Subcutaneous abdominal adipose tissue (tissue), 5 donors: ENCODE data around the gene C14orf132.
"Not testable (repeated sequence)": the region's sequence is repeated elsewhere in the genome, so short reads cannot be mapped to it uniquely, and the experiment has no call there.

Experiments
- H3K27ac ChIP-seq: one replicate; pipeline ENCODE4 v1.7.0; 2013; ENCODE audit warnings: low read depth, mild to moderate bottlenecking, inconsistent platforms, low read length, moderate library complexity
- H3K27me3 ChIP-seq, 5 donors: one replicate each; pipeline ENCODE4 v1.7.0; 2013; ENCODE audit warnings: low read length in 5 of 5, inconsistent platforms in 1 of 5; ENCODE audit not compliant: control insufficient read depth in 5 of 5, insufficient read depth in 4 of 5
- H3K36me3 ChIP-seq, 5 donors: one replicate each; pipeline ENCODE4 v1.7.0; 2013; ENCODE audit warnings: low read length in 5 of 5; ENCODE audit not compliant: control insufficient read depth in 5 of 5, insufficient read depth in 5 of 5
- H3K4me1 ChIP-seq, 5 donors: one replicate each; pipeline ENCODE4 v1.7.0; 2013; ENCODE audit warnings: low read length in 5 of 5, mild to moderate bottlenecking in 3 of 5, moderate library complexity in 1 of 5; ENCODE audit not compliant: control insufficient read depth in 5 of 5, insufficient read depth in 5 of 5
- H3K4me3 ChIP-seq, 5 donors: one replicate each; pipeline ENCODE4 v1.7.0; 2013; ENCODE audit warnings: low read length in 5 of 5, low read depth in 1 of 5
- H3K9ac ChIP-seq, 5 donors: one replicate each; pipeline ENCODE4 v1.7.0; 2013; ENCODE audit warnings: low read length in 5 of 5, mild to moderate bottlenecking in 4 of 5, moderate library complexity in 3 of 5
- H3K9me3 ChIP-seq, 5 donors: one replicate each; pipeline ENCODE4 v1.7.0; 2013; ENCODE audit warnings: low read length in 5 of 5; ENCODE audit not compliant: control insufficient read depth in 5 of 5
- donor health status: healthy.
- donor health status: healthy.
- donor health status: healthy.
- donor health status: healthy.
- donor health status: healthy.

C14orf132 gene

DNA sequence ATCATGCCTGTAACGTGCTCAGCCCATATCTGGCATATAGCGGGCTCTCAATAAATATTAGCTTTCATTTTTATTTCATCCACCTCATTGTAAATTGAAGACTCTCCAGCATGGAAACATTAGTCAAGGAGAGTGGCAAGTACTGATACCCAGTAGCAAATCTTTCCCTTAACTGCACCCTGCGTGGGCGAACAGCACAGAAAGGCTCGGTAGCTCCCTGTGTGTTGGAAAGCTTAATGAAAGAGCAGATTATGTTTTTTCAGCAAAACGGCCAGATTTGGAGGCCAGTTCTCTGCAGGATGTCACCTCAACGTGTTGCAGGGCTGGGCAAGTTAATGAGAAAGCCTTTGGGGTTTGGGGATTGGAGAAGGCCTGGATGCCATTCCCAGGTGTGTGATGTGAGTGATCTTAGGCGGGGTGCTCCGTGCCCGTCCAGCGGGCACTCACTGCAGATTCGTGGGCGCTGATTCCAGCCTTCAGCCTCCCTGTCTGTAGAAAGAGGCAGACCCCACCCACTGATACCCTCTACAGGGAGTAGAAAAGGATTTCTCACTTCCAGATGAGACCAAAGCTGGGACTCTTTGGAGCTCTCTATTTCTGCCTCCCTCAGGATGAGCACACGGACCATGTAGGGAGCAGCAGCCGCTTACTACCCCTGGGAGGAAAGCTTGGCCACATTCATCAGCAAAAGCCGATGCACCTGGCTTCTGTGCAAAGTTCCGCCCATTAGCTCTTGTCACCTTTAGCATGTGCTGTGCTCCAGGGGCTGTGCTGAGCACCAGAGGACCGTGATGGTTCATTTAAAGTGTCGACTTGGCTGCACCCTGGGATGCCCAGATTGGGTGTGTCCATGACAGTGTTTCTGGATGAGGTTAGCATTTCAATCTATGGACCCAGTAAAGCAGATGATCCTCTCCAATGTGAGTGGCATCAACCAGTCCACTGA, 29.1 kb downstream of the C14orf132 start:
- Histone ChIP-seq H3K9me3 (peaks cover 0 to 2% (median 0%) of the 10 kb centered on the region in 5 donors), H3K4me1 (no peaks in the 10 kb centered on the region), H3K27me3 (peaks cover 0 to 3% (median 3%) of the 10 kb centered on the region in 5 donors), H3K36me3 (no peaks in the 10 kb centered on the region), H3K27ac (no peak overlapping the region), H3K9ac (no peak overlapping the region), H3K4me3 (no peak overlapping the region)

DNA sequence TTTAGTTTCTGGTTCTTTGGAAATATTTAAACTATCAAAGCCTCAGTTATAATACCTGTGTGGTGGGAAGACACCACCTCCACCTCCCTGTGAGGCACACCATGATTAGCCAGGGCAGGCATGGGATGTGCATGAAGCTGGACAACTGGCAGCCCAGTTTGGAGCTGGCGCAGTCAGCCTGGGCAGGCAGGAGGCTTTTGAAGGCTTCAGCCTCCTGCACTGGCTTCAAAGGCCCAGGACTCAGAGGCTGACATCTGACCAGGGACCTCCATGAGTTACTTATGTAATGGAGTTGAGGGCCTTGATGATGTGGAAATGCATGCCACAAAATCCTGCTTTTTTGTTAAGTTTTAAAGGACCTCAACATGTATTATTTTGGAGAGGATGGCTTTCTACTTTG, 30.3 kb downstream of the C14orf132 start:
- no peak overlapping the region for H3K27ac ChIP-seq
- no peak overlapping the region for H3K4me3 ChIP-seq
- no peak overlapping the region for H3K9ac ChIP-seq
- no peaks in the 10 kb centered on the region for H3K36me3 ChIP-seq
- H3K4me1 ChIP-seq: no peaks in the 10 kb centered on the region
- peaks cover 0 to 2% (median 0%) of the 10 kb centered on the region in 5 donors for H3K9me3 ChIP-seq
- H3K27me3 ChIP-seq: peaks cover 0 to 3% (median 3%) of the 10 kb centered on the region in 5 donors

DNA sequence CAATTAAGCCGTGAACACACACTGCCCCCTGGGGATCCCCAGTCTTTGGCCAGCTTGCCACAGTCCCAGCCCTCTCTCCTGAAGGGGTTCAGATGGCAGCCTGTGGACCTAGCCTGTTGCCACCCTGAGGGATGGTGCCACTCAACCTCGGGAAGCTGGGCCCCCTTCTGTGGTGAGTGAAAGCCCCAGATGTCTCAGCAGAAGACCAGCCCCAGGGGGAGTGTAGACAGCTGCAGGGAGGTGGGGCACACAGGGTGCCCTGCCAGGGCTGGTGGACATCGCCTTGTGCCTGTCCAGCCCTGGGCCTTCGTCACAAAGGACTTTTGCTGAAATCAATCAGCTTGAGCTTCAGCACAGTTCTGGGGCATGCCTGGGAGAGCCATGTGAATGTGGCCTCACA, 32.4 kb downstream of the C14orf132 start:
- peaks cover 0 to 2% (median 0%) of the 10 kb centered on the region in 5 donors for H3K9me3 ChIP-seq
- no peaks in the 10 kb centered on the region for H3K4me1 ChIP-seq
- peaks cover 0 to 3% (median 0%) of the 10 kb centered on the region in 5 donors for H3K27me3 ChIP-seq
- H3K27ac ChIP-seq: no peak overlapping the region
- H3K9ac ChIP-seq: no peak overlapping the region
- no peaks in the 10 kb centered on the region for H3K36me3 ChIP-seq
- no peak overlapping the region for H3K4me3 ChIP-seq

DNA sequence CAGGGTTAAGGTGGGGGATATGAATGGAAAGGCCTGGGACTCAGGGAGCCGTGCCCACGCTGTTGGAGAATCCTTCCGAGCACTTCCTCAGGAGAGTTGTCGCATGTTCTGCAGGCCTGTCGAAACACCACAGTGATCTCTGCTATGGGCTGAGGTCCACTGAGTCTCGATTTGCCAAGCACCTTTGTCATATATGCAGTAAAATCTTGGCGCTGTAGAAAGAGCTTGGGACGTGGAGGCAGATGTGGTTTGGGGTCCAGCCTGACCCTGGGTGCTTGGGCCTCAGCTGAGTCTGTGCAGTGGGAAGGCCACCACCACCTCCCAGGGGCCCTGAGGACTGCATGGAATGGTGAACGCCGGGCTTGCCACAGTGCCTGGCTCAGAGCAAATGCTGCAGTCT, 32.9 kb downstream of the C14orf132 start:
- Histone ChIP-seq H3K4me1 (no peaks in the 10 kb centered on the region), H3K9me3 (peaks cover 0 to 2% (median 0%) of the 10 kb centered on the region in 5 donors), H3K36me3 (no peaks in the 10 kb centered on the region), H3K27ac (no peak overlapping the region), H3K27me3 (peaks cover 0 to 3% (median 0%) of the 10 kb centered on the region in 5 donors), H3K9ac (no peak overlapping the region), H3K4me3 (no peak overlapping the region)

DNA sequence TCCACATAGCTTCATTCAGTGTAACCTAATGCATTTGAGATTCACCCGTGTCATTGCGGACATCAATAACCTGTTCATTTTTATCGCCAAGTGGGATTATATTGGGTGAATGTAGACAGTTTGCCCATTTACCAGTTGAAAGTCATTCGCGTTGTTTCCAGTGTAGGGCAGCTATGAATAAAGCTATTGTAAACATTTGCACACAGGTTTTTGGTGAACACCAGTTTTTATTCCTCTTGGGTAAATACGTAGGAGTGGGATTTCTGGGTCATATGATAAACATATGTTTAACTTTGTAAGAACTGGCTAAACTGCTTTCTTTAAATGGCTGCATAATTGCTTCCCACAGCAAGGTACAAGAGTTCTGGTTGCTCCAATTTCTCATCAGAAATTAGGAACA, 33.6 kb downstream of the C14orf132 start:
- Histone ChIP-seq H3K36me3 (no peaks in the 10 kb centered on the region), H3K4me3 (no peak overlapping the region), H3K27ac (no peak overlapping the region), H3K27me3 (peaks cover 0 to 3% (median 0%) of the 10 kb centered on the region in 5 donors), H3K9ac (no peak overlapping the region), H3K4me1 (no peaks in the 10 kb centered on the region), H3K9me3 (peaks cover 0 to 2% (median 0%) of the 10 kb centered on the region in 5 donors)

DNA sequence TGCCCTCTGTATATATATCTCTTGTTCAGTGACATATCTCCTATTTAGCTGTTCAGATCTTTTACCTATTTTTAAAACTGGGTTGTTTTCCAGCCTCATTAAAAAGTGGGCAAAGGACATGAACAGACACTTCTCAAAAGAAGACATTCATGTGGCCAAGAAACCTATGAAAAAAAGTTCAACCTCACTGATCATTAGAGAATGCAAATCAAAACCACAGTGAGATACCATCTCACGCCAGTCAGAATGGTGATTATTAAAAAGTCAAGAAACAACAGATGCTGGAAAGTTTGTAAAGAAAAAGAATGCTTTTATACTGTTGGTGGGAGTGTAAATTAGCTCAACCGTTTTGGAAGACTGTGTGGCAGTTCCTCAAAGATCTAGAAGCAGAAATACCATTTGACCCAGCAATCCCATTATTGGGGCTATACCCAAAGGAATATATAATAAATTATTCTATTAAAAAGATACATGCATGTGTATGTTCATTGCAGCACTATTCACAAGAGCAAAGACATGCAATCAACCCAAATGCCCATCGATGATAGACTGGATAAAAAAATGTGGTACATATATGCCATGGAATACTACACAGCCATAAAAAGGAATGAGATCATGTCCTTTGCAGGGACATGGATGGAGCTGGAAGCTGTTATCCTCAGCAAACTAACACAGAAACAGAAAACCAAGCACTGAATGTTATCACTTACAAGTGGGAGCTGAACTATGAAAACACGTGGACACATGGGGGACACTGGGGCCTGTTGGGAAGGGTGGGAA, 34.3 kb downstream of the C14orf132 start:
- not testable (repeated sequence) for H3K36me3 ChIP-seq, H3K27me3 ChIP-seq, H3K9ac ChIP-seq, H3K9me3 ChIP-seq, H3K4me1 ChIP-seq, H3K27ac ChIP-seq, H3K4me3 ChIP-seq

DNA sequence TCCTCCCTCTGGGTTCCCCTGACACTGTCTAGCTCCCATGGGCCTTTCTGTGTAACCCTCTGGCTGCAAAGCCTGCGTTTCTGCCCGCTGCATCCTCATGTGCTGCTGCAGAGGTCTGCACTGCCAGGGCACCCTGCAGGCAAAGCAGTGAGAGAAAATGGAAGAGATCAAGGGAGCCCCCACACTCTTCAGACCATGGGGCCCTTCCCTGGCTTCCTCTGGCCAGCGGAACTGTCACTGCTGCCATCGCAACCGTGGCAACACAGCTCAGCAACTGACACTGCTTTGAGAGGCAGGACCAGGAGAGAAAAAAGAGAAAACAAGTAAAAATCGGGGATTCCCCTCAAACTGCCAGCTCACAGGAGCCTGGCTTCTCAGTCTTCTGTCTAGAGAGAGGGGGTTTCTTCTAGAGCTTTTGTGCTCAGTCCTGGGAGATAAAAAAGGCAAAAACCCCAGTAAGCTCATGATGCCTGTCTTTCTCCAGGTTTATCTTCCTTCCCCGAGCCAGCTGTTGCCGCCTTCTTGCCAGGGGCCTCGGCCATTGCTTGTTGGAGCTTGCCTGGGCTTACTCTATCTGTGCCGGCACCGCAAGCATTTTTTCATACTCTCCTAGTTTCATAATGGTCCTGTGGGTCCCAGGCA, 38.9 kb downstream of the C14orf132 start:
- Histone ChIP-seq H3K27me3 (peaks cover 0 to 12% (median 0%) of the 10 kb centered on the region in 5 donors), H3K9ac (no peak overlapping the region), H3K27ac (no peak overlapping the region), H3K4me1 (no peaks in the 10 kb centered on the region), H3K4me3 (no peak overlapping the region), H3K9me3 (no peaks in the 10 kb centered on the region), H3K36me3 (no peaks in the 10 kb centered on the region)

DNA sequence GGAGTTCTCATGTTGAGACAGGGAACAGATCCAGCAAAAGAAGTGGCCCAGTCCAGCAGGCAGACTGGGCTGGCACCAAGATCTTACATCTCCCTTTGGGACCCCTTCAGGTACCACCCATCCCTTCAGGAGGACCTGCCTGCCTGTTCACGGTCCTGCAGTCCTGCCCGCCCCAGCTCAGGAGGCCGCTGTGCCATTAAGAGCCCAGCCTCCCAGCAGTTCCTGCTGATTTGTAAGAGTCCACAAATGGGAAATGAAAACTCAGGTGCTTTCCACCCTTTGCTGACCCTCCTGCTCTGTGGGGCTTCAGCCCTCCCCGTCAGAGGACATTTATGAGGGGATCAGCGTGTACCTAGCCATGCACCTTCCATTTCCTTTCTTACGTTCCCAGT, 39.5 kb downstream of the C14orf132 start:
- Histone ChIP-seq H3K9ac (no peak overlapping the region), H3K4me1 (no peaks in the 10 kb centered on the region), H3K27me3 (peaks cover 0 to 12% (median 0%) of the 10 kb centered on the region in 5 donors), H3K27ac (no peak overlapping the region), H3K4me3 (no peak overlapping the region), H3K9me3 (no peaks in the 10 kb centered on the region), H3K36me3 (no peaks in the 10 kb centered on the region)

DNA sequence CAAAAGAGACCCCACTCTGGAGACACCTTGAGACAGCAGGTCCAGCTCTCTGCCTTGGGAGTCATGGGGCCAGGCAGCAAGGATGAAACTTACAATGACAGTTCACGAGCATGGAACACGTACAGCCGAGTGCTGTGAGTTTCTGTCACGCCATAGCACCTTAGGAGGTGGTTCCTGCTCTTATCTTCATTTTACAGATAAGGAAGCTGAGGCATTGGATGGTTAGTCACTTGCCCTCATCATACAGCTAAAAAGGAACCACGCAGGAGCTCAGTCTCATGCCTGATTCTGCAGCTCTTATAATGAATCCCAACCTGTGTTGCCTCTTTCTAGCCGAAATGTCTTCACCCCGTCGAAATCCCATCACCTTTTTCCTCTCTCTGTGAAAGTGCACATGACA, 39.9 kb downstream of the C14orf132 start:
- H3K9ac ChIP-seq: no peak overlapping the region
- H3K4me3 ChIP-seq: no peak overlapping the region
- peaks cover 0 to 12% (median 0%) of the 10 kb centered on the region in 5 donors for H3K27me3 ChIP-seq
- H3K36me3 ChIP-seq: no peaks in the 10 kb centered on the region
- no peak overlapping the region for H3K27ac ChIP-seq
- no peaks in the 10 kb centered on the region for H3K4me1 ChIP-seq
- H3K9me3 ChIP-seq: no peaks in the 10 kb centered on the region
